GM21825 (cell line): ENCODE data around the gene CNNM4.

Experiments used
- ATAC-seq: cut with Tn5 transposase; IDR thresholded peaks from one replicate; pipeline ENCODE4 v1.9.1; 2021; ENCODE audit warnings: mild to moderate bottlenecking, moderate library complexity; ENCODE audit not compliant: unreplicated experiment

Gene CNNM4

GRCh38 chr2:96809951-96810782, 49.5 kb downstream of the CNNM4 start:
- no peak for ATAC-seq

- ATAC-seq, result no peak
Measured at GRCh38 chr2:96810783-96811192, 50.1 kb downstream of the CNNM4 start.

- no peak for ATAC-seq
Measured at GRCh38 chr2:96811917-96812316, 51.2 kb downstream of the CNNM4 start.

GRCh38 chr2:96813656-96814055, 53.0 kb downstream of the CNNM4 start:
- ATAC-seq, result no peak

- ATAC-seq, result no peak
Measured at GRCh38 chr2:96815326-96816126, 54.8 kb downstream of the CNNM4 start.

GRCh38 chr2:96816127-96816835, 55.6 kb downstream of the CNNM4 start, which contains the start of gene CNNM3:
Gene CNNM3 (plus strand): TSS chr2:96816268. CDS start chr2:96816278, 10 bp downstream.
- peak; percentile 81 for ATAC-seq

GRCh38 chr2:96816836-96817702, 56.4 kb downstream of the CNNM4 start:
- peak; percentile 2 for ATAC-seq

- ATAC-seq, result no peak
Measured at GRCh38 chr2:96817882-96818281, 57.2 kb downstream of the CNNM4 start.

GRCh38 chr2:96819128-96819875, 58.6 kb downstream of the CNNM4 start:
- ATAC-seq, result no peak

GRCh38 chr2:96819876-96820511, 59.3 kb downstream of the CNNM4 start:
- no peak for ATAC-seq

- ATAC-seq, result no peak
Measured at GRCh38 chr2:96821113-96821675, 60.5 kb downstream of the CNNM4 start.

- no peak for ATAC-seq
Measured at GRCh38 chr2:96822786-96823185, 62.1 kb downstream of the CNNM4 start.

- no peak for ATAC-seq
Measured at GRCh38 chr2:96823198-96823597, 62.5 kb downstream of the CNNM4 start.

- ATAC-seq, result no peak
Measured at GRCh38 chr2:96824079-96824870, 63.6 kb downstream of the CNNM4 start.

GRCh38 chr2:96825057-96825456, 64.4 kb downstream of the CNNM4 start:
- no peak for ATAC-seq

- no peak for ATAC-seq
Measured at GRCh38 chr2:96826546-96827278, 66.0 kb downstream of the CNNM4 start.

GRCh38 chr2:96828436-96828835, 67.7 kb downstream of the CNNM4 start:
- ATAC-seq, result no peak
